GM18868 (cell line): ENCODE data around the gene CBX2.

Experiments
- ATAC-seq: cut with Tn5 transposase; IDR thresholded peaks from one replicate; pipeline ENCODE4 v1.9.1; 2021; ENCODE audit warnings: mild to moderate bottlenecking, moderate library complexity; ENCODE audit not compliant: unreplicated experiment

The CBX2 gene

DNA sequence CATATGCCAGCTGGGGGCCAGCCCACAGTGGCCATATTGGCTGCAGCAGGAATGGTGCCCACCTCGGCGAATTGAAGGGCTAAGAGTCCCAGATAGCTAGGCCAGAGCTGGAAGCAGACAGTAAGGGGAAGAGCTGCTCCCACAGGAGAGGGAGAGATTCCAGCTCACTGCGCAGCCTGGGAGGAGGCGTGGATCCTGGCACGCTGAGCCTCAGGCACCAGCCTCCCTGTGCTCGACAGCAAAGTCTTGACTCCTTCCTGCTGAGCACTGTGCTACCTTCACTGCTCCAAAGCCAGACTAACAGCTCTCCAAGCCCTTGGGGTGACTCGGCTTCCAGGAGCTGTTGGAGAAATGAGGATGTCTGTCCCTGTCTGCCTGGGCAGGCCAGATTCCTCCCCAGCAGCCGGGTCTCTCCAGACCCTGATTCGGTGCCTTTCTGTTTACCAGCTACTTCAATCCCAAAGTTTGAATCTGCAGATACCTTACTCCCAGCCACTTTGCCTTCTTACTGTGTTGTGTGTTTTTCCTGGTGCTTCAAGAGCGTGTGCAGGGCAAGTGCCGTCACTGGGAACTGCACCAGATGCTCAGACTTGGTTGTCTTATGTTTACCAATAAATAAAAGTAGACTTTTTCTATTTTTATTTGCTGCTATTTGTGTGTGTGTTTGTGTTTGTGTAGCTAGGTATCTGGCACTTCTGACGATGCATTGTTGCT is 9.1 kb downstream of the CBX2 start:
- ATAC-seq, result no peak

DNA sequence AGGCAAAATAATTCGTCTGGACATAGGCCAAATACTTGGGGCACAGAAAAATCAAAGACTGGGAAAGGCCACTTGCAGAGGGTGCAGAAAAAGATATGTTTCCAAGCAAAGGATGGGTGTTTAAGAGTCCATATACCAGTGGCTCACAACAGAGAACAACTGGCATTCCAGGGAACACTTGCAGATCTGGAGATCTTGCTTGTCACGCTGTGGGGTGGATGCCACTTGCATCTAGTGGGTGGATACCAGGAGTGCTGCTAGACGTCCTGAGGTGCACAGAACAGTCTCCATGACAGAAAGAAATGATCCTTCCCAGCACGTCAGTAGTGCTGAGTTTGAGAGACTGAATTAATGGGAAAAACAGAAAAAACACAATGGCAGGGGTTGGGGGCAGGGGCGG is 10.5 kb downstream of the CBX2 start:
- no peak for ATAC-seq

DNA sequence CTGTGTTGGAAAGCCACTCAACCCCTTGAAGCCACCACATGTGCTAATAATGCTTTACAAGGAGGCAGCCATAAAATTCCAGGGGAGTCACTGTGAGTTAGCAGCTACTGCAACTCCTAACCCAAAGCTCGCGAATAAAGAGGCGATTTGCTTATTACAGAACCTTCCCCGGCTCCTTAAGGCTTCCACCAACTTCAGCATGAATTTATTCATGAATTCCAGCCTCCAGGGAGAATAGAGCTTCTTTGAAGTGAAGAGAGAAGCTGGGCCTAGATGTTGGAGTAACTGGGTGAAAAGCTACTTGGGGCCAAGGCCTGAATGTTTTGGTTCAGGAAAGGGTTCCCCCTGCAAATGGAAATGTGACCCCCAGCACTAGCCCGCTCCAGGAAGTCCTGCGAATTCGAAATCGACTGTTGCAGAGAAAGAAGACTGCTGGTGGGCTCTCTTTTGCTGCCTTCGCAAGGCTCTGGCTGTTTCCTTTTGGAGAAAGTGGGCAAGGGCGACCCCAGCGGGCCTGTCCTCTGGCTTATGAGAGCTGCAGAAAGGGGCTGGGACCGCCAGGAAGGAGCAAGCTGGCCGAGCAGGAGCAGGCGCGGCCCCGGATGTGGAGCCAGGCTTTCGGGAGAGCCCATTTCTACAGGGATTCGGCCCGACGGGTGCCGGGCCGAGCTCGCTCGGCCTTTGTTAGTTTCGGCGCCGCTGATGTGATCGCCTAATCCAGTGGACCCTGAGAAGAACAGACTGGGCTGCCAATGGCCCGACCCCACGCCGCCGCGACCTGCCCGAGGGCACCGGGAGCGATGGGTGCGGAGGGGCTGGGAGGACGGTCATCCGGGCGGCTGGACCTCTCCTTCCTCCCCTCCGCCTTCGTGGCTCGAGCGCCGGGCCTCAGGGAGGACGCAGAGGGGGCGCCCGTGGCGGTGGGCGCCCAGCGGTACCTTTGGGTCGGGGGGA is 11.3 kb downstream of the CBX2 start:
- ATAC-seq, result no peak

DNA sequence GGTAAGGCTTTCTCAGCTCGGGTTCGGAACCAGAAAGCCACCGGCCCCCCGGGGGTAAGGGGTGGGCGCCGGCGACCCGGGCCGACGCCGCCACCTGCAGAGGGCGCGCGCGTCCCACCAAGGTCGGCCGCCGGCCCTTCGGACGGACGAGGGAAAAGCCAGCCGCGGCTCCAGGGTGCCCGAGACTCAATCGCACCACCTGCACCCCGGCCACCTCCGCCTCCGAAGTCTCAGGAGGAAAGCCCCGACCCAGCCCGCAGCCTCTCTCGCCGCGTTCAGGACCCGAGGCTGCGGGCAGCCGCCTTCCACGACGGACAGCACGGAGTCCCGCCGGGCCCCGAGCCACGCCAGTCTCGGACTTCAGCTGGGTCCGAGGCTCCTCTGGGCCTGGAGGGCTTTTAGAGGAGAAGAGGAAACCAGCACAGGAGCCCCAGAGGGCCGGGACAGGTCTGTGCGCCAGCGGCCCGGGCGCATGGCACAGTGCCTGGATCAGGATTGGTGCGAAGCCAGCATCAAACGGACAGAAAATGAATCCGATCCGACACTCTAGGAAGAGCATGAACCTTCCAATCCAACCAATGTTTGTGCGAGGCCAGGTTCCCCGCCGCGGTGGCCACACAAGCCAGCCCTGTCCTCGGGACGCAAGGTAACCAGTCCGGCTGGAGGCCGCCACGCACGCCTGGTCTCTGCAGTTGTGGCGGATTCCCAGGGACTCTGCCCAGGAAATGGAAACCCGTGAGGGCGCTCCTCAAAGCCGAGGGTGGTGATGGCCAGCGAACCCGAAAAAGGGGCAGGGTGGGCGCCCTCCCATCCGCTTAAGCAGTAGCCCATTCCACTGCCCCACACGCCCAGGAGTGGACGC is 12.2 kb downstream of the CBX2 start:
- ATAC-seq, result no peak

DNA sequence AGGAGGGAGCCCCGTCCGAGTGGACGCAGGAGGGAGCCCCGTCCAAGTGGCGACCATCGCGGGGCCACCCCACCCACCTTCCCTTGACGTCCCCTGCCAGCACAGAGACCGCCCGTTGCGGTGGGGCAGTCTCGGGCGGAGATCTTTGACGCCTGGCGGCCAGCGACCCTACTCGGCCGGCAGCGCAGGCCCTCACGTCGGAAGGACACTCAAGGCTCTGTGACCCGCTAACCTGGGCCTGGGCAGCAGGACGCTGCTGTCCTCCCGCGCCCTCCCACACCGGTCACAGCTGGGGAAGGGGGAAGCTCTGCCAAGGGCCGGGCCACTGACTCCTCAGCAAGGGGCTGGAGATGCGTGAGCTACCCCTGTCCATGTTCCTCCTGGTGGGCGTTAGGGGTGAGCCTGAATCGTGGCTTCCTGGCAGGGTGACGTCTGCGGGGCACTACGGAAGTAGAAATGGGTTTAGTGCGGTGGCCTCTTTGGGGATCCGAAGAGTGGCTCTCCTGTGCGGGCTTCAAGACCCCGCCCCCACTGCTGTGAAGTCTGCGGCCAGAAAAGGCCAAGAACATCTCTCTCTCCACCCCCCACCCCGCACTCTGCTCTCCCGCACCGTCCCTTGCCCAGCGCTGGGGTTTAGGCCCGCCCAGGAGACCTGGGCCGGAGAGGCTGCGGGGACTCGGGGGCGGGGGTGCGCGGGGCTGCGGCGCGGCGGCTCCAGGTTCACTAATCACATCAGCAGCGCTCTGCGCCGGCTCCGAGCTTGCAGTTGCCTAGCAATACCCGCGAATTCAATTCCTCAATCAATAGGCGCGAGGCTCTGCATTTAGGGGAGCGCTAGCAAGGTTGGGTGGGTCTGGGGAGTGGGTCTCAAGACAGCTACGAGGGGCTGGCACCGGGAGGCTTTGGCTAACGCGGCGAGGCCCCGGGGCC is 13.1 kb downstream of the CBX2 start:
- no peak for ATAC-seq

DNA sequence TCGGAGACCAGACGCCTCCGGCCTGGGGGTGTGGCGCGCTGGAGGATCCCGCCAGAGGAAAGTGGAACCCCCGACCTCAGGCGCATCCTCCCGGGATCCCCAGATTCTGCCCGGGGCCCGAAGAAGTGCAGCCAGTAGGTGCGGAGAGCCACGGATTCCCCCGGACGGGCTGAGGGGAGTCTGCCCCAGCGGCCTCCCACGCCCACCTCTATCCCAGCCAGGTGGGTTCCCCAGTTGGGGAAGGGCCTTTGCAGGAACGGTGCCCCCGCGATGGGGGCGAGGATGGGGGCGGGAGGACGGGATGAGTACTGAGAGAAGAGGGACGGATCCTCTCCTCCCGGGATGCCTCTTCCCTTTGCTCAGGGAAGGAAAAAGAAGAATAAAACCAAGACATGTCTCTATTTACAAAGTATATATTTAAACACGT is 13.8 kb downstream of the CBX2 start:
- ATAC-seq, result no peak

DNA sequence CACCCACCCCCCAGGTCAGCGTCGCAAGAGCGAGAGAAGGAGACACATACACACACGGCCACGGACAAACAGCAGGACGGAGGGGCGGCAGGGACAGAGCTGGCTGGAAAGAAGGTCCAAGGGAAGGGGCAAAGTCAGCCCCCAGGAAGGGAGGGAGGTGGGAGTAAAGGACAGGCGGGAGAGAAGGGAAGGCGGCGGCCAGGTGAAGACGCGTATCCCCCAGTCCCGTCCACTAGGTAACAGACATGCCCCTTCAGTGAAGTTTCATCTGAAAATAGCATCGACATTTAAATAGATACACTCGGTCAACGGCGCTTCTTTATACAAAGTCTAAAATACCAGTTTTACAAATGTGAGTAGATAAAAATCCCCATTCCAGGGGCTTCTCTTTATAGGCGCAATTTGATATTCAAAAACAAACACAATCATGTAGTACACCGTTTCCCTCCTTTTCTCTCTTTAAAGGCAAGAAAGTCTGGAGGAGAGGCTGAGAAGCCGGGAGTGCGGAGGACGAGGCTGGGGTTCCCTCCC is 14.5 kb downstream of the CBX2 start:
- ATAC-seq, result no peak

DNA sequence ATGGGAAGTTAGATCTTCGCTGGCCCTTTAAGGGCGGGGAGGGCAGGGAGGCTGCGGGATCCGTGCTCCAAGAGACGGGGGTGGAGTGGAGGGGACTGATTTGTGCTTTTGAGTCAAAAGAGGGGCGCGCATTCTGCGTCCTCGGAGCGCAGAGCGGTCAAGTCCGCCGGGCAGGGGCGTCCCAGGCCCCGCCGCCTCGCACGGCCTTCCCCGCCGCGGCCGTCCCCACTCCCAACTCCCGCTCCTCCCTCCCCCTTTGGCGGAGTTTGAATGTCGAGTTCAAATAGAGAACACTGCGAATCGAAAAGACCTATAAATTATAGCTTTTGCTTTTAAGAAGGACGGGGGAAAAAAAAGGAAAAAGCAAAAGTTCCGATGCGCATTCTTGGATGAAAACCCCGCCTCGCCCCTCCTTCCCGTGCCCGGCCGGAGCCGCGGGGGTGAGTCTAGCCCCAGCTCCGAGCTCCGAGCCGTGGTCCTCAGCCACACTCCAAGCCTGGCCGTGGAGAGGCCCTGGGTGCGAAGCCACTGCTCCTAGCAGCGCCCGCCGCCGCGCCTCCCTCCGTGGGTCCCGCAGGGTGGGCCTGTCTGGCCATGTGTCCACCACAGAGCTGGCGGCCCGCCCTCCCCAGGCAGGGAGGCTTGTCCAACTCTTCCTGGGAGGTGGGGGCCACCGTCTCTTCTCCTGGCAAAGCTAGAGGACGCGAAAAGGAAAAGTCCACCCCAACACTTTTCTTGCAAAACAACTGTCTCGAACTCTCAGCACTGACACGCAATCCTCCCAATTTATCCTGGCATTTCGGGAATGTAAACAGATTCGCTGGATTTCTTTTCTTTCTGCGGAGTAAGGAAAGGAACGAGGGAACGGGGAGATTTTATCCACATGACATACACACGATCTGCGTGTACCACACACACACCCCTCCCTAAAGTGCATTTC is 15.3 kb downstream of the CBX2 start:
- no peak for ATAC-seq

DNA sequence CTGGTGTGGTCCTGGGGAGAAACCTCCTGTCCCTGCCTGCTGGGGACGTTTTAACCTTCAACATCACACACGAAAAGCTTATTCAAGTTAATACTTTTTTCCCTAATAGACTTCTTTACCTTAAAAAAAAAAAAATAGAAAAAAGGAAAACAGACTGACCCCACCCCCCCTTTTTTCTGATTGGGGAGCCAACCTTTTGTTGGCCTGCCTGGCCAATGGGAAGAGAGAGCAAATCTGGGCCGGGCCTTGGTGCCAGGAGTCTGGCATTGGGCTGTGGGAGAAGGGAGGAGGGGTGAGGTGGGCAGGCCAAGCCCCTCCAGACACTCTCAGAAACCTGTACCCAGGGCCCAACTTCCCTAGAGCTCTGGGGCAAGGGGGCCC is 16.0 kb downstream of the CBX2 start:
- ATAC-seq, result no peak

DNA sequence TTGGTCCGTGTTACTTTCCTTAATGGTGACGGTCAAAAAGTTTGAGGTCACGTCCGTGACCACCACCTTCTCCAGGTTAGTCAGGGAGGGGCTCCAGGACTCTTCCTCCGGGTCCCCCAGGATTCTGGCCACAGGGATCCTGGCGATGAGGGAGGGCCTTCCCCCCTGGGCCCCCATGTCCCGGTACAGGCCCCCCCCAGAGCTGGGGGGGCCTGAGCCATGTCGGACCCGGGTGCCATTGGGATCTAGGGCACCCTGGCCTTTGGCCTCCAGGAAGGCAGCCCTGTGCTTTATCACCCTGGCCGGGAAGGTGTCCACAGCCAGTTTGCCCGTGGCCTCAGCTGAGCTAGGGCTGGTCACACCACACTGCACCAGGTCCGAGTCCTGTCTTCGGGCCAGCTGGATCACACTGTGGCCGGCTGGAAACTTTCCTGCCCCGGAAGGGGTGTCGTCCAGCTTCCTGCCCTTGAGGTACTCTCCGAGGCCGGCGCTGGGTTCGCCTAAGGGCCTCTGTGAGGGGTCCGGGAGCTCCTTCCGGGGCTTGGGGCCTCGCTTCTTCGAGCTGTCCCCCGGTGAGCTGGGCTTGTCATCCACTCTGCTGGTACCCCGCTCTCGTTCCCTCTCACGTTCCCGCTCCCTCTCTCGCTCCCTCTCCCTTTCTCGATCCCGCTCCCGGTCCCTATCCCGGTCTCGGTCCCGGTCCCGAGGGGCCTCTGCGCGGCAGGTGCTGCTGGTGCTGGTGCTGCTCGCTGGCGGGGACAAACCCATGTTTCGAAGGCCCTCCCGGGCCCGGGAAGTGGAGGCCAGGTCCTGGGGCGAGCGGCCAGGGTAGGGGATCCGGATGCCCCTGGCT is 16.9 kb downstream of the CBX2 start:
- no peak for ATAC-seq

DNA sequence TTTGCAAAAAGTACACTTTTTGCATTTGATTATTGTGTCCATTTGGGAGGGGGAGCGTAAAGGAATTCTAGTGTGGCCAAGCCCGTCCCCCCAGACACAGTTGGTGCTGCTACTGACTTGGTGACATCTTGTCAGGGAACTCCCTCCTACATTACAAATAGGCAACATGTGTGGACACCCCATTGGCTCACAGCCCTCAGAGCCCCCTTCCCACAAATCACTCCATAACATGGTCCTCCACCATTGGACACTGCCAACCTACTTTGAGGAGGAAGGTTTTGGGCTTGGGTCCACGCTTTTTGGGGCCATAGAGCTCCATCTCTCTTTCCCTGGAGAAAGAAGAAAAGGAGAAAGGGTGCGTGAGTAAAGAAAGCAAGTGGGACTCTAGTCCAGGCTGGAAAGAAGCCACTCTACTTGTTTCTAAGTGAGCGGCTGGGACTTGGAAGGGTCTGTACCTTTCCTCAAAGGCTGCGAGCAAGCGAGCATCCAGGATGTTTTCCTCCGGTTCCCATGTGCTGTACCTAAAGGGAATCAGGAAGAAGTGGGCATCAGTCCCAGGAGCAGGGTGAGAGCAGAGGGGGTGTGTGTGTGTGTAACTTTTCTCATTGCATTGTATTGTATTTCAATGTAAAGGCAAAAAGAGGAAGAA is 18.0 kb downstream of the CBX2 start:
- no peak for ATAC-seq

DNA sequence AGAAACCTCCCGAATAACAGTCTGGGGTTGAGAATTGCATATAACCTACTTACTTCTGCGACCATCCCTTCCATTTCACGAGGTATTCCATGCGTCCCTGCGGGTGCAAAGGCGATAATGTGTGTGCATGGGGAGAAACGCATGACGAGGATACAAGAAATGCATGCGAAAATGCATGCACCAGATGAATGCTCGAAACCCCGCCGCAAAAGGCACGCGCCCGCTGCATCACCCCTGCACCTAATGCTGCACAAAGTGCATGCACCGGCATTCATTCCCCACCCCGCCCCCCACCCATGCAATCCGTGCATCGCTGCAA is 18.5 kb downstream of the CBX2 start:
- ATAC-seq, result no peak

DNA sequence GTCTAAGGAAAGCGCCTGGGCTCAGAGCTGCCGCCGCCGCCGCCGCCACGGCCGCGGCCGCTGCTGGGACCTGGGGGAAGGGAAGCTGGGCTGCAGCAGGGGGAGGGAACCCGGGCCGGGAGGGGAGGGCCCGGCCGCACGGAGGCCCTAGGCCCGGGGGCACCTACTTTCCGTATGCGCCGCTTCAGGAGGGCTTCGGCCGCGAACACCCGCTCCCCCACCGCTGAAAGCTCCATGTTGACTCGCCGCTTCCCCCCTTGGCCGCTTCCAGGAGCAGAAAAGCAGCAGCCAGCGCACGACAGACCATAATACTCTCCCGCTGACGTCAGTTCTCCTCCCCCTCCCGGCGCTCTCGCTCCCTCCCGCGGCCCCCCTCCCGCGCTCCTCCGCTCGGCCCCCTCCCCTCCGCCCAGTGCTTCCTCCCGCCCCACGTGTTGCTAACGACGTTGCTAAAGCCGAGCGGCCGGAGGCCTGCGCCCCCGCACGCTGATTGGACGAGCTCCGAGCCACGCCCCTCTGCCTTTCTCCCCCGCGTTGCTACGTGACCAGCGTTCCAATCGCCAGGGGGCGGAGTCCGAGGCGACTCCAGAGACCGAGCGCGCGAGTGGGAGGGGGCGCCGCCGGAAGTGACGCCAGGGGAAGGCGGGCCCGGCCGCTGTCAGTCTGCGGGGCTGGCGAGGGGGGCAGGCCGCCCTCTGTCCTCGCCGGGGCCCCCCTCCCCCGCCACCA is 19.0 kb downstream of the CBX2 start, which contains the start of gene CBX8:
TSS of gene CBX8 (minus strand) at position 315 of the 729 bp plus-strand sequence. CDS start at position 236, 79 bp downstream.
- ATAC-seq, result peak; percentile 85

DNA sequence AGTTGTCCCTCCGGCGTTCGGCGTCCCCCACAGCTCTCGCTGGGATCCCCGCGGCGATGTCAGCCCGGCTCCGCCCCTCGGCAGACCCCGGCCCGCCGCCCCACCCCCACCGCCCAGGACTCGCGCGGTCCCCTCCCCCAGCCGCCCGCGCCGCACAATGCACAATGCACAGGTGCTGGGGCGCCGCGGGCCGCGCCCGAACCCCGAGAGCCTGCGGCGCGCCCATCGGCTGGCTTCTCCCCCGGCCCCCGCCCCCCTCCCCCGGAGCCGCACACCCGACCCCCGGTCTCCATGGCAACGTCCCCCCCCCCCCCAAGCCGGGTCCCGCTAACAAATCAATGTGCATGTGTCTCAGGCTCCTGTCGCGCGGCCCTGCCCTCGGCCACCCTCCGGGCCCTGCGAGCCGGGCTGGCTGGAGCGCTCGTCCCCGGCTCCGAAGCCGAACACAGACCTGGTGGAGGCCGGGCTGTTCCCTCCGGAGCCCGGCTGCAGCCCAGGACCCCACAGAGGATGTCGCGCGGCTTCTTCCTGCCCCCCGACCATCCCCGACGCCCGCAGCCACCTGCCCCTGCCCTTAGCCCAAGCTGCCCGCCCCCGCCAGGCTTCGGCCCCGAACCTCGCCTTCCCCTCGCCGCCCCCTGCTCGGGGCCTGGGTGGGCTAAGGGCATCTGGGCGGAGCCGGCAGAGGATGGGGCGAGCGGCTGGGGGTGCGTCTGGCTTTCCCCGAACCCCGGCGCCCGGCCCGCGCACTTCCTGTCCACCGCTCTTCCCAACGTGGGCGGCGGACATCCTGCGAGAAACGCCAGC is 19.7 kb downstream of the CBX2 start:
- peak; percentile 7 for ATAC-seq

DNA sequence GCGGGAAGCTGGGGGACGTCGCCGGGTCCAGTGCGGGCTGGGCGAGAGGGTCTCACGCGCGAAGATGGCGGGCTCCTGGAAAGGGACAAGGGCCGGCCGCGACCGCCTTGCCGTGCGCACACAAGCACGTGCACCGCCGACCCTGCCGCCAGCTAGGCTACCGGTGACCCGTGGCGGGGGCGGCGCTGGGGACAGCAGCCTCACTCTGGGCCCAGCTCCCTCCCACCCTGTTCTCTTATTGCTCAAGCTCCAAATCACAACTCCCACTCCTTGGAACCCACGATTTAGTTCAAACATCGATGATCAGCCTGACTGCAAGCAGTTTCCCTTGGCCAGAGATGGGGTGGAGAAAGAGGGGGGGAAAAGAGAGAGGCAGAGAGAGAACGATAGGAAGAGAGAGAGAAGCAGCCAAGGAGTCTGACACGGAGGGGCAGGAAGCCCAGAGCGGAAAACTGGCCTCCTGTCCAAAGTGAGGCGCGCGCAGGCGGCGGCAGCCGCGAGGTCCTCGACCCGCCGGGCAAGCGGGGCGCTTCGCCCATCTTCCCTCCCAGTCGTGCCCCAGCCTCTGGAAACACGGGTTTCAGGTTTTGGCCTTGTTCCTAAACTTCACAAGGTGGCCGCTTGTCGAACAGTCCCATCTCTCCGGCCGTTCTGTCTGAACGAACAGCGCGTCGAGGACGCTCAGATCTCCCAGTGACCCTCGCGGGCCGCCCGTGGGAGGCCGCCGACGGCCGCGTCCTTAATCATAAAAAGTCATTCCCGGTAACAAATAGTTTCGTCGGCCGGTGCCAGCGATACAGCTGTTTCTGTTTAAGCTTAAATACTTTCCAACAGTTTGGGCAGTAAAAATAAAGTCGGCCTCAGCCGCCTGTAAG is 20.6 kb downstream of the CBX2 start:
- ATAC-seq, result no peak
